Gastrocnemius medialis (tissue), 4 donors: ENCODE data around the gene RAD54L.

Experiments used
- CTCF ChIP-seq, 5 experiments: fragments of 450-650 bp in 3 of 5; fragments of 200-600 bp in 2 of 5; sonication (generic) in 2 of 5; IDR thresholded peaks in 4 of 5; conservative IDR thresholded peaks in 1 of 5; 1 replicate in 4 of 5; 2 replicates in 1 of 5; pipeline ENCODE4 v1.5.1; 2016 to 2019; ENCODE audit warnings: antibody characterized with exemption in 5 of 5, mild to moderate bottlenecking in 3 of 5, moderate library complexity in 3 of 5
- POLR2A ChIP-seq, 2 donors: fragments of 450-650 bp; IDR thresholded peaks; one replicate each; pipeline ENCODE4 v1.6.1; 2017; ENCODE audit warnings: antibody characterized with exemption in 2 of 2, mild to moderate bottlenecking in 2 of 2, moderate library complexity in 2 of 2

- TF ChIP-seq CTCF (IDR thresholded peaks at IDR 0.05 in 4 of 5, conservative IDR thresholded peaks at IDR 0.05 in 1 of 5) (no peak), POLR2A (IDR thresholded peaks at IDR 0.05) (no peak)
Observed at GRCh38 chr1:46277658-46278373, 30.3 kb downstream of the RAD54L start.
